Stimulated activated CD4-positive, alpha-beta T cell treated with anti-CD3 and anti-CD28 coated beads, Interleukin-1b, Interleukin-23, amount 100 ng/mL, for 1 hour (primary cell): ENCODE results near the gene VN1R4.
"Not testable (repeated sequence)": the region's sequence is repeated elsewhere in the genome, so short reads cannot be mapped to it uniquely, and the experiment has no call there.

Experiments
- DNase-seq, 2 donors: peaks; one replicate each; pipeline ENCODE4 v3.0.0-alpha.2; 2020; ENCODE audit warnings: low read depth in 2 of 2

Gene VN1R4, protein sequence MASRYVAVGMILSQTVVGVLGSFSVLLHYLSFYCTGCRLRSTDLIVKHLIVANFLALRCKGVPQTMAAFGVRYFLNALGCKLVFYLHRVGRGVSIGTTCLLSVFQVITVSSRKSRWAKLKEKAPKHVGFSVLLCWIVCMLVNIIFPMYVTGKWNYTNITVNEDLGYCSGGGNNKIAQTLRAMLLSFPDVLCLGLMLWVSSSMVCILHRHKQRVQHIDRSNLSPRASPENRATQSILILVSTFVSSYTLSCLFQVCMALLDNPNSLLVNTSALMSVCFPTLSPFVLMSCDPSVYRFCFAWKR

DNA sequence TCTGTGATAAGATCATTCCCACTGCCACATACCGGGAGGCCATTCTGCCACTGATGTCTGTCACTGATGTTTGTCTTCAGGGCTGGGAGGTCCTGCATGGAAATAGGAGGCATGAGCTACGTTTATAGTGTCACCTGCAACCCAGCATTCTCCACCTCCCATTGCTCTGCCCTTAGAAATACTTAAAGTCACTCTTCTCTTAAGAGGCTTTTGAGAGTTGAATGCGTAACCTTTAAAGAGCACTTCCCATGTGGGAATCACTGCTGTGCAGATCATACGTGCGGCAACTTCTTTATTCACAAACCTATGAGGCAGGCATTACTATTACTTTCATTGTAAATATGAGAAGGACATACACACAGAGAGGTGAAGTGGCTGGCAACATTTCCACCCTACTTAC is at the start of gene VN1R4:
TSS of gene VN1R4 (minus strand) at position 101 of the 400 bp plus-strand sequence. CDS start at position 43, 58 bp downstream.
- not testable (repeated sequence) for DNase-seq

DNA sequence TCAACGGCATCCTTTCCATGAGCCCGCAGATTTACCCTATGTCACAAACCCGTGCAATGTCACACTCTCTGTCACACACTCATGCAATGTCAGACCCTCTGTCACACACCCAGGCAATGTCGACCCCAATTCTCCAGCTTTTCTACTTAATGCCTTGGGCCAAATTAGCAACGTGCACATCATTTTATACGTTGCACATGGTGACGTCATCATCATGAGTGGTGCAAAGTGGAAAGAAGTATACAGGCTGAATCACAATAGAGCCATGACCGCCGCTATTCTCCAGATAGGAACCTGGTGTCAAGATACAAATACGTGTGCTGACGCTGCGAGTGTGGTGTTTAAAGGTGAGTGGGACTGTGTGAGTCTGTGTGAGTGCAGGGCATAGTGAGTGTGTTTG is 44.4 kb upstream of the VN1R4 start:
- no peak for DNase-seq

DNA sequence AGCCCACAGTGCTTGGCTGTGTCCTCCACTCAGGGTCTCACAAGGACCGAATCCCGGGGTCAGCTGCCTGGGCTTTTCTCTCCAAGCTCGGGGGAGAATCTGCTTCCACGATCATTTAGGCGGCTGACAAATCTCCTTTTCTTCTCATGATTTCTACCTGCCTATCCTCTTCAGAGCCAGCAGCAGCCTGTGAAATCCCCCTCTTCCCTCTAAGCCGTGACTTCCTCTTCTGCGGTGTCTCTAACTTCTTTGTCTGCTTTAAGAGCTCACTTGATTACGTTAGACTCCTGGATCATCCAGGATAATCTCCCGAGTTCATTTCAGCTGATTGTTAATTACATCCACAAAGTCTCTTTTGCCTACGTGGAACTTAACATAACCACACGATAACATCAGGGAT is 43.5 kb upstream of the VN1R4 start:
- no peak for DNase-seq

DNA sequence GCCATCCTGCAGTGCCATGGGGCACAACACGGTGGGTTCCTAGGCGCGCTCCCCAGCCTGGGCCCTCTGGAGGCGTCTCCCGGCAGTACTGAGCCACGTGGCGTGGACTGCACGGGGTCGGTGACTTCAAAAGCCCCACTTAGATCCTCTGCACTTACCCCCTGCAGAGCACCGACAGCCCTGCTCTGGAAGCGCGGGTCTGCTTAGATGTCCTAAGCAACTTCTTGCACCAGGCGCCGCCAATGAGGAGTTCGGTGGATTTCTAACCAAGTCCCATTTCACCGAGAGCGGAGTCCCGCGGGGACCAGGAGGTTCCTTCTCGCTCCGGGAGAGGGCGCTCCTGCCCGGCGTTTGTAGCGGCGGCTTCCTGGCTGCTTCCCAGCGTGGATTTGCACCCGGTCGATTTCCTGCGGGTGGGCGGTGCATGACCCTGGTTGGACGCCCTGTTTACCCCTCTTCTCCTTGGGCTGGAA is 40.9 kb upstream of the VN1R4 start:
- no peak for DNase-seq

DNA sequence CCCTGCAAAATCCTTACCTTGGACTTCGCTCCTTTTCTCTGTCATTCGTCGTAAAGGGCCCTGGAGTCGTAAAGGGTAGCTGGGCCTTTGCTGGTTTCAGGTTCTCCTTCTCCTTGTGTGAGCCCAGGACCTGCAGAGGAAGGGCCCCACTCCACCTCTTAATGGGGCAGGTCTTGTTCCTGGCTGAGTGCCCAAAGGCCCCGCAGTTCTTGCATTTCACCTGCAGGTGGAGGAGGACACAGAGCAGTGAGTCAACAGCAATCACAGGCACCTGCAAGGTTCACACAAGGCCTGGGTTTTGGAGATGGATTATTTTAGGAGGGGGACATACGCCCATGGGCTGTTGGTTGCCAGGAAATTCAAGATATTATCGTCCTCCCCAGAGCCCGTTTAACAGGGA is 33.8 kb upstream of the VN1R4 start:
- not testable (repeated sequence) for DNase-seq

DNA sequence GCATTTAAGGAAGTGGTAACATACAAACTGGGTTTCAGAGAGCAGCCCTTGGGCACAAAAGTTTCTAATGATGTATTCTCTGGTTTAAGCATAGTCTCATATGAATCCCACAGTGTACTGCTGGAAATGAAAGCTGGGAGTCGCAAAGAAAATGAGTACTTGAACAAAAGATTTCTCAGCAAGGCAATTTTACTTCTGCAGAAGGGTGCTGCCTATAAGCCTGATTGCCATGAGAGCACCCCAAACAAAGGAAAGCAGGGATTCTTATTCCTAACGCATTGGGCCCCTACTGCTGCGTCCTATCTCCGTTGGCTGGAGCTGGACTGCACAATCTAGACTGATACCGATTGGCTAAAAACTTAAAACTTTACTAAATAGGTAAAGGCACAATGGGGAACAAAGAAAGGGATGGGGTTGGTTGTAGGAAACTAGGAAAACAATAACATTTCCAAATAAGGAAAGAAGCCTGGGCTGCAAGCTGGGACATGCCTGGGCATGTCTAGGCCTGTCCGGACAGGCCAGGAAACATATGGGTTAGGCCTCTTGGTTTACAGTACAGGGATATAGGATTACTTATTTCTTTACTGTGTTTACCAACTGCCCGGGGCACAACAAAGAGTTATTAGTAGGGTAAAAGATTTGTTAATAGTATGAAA is 27.4 kb upstream of the VN1R4 start:
- no peak for DNase-seq

DNA sequence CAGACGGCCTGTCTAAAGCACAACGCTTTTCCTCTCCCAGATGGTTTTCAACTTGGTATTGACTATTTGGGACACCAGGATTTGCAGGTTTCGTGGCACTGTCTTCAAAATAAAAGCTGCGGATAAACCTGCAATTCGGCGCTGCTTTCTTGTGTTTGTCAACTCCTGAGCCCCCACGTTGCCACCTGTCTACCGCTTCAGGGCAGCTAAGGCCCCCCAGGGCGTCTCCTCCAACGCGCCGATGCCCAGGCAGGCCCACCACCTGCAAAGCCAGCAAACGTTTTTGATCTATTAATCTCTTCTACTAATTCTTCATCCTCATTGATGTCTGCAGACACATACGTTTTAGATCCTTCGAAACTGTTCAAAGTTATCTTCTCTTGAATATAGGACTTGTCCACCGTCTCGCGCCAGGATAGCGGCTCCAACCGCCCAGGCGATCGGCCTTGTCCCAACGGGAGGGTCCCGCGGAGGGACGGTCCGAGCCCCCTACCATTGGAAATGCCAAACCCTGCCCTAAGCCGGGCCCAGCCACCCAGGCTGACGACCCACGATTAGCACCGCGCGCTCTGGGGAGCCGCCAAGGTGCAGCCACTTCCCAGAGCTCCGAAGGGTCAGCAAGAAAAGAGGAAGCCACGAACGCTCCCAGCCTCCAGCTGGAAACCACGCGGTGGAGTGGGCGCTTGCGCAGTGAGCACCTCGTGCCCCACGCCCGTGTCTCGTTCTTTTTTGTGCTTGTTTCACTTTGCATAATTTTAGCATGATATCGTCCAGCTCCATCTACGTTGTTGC is 23.4 kb upstream of the VN1R4 start:
- no peak for DNase-seq

DNA sequence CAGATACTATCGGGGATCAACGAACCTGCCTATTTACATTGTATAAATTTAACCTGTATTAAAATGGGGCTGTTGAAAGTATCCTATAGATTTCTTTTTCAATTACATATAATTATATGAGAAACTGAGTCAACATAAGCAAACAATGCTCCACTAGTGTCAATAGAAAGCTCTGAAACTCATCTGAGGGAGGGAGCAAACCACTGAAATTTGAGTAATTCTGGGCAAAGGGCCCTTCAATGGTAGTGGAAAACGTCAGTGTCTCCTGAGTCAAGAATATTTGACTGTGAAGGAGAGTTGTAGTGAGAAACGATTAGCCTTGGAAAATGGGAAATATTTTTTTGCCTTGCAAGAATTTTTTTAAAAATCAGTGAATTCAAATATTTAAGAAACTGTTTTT is 17.6 kb upstream of the VN1R4 start:
- DNase-seq: no peak

DNA sequence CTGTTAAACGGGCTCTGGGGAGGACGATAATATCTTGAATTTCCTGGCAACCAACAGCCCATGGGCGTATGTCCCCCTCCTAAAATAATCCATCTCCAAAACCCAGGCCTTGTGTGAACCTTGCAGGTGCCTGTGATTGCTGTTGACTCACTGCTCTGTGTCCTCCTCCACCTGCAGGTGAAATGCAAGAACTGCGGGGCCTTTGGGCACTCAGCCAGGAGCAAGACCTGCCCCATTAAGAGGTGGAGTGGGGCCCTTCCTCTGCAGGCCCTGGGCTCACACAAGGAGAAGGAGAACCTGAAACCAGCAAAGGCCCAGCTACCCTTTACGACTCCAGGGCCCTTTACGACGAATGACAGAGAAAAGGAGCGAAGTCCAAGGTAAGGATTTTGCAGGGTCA is 14.4 kb upstream of the VN1R4 start:
- not testable (repeated sequence) for DNase-seq

DNA sequence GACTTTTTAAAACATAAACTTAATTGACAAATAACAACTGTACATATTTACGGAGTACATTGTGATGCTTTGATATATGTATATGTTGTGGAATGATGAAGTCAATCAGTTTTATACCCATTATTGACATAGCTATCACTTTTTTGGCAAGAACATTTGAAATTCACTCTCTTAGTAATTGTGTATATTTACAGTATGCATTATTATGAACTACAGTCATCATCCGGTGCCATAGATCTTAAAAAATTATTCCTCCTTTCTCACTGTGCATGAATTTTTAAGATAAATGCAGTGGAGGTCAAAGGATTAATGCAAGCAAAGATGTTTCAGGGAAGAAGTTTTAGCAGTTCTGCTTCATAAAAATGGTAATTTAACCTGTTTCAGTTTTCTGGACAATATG is 8.0 kb upstream of the VN1R4 start:
- no peak for DNase-seq

DNA sequence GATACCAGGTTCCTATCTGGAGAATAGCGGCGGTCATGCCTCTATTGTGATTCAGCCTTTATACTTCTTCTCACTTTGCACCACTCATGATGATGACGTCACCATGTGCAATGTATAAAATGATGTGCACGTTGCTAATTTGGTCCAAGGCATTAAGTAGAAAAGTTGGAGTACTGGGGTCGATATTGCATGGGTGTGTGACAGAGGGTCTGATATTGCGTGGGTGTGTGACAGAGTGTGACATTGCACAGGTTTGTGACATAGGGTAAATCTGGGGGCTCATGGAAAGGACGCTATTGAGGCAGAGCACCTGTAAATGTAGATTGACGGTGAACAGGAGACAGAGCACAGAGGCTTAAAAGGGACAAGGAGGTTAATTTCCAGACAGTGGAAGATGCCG is 4.5 kb upstream of the VN1R4 start:
- no peak for DNase-seq

DNA sequence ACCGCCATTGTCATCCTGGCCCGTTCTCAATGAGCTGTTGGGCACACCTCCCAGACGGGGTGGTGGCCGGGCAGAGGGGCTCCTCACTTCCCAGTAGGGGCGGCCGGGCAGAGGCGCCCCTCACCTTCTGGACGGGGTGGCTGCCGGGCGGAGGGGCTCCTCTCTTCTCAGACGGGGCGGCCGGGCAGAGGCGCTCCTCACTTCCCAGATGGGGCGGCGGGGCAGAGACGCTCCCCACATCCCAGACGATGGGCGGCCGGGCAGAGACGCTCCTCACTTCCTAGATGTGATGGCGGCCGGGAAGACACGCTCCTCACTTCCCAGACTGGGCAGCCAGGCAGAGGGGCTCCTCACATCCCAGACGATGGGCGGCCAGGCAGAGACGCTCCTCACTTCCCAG is 2.3 kb upstream of the VN1R4 start:
- not testable (repeated sequence) for DNase-seq

DNA sequence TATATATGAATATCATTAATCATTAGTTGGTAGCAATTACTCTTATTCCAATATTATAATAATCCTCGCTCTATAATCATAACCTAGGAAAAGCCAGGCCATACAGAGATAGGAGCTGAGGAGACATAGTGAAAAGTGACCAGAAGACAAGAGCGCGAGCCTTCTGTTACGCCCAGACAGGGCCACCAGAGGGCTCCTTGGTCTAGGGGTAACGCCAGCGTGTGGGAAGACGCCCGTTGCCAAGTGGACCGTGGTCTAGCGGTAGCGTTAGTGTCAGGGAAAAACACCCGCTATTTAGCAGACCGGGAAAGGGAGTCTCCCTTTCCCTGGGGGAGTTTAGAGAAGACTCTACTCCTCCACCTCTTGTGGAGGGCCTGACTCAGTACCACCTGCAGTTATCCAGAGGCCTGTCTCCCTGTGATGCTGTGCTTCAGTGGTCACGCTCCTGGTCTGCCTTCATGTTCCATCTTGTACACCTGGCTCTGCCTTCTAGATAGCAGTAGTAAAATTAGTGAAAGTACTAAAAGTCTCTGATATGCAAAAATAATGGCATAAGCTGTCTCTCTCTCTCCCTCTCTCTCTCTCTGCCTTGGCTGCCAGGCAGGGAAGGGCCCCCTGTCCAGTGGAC is 9.7 kb downstream of the VN1R4 start, which contains the start of gene VN1R2:
TSS of gene VN1R2 (plus strand) at position 578 of the 628 bp plus-strand sequence. CDS start 84 bp downstream, outside the sequence.
- not testable (repeated sequence) for DNase-seq

DNA sequence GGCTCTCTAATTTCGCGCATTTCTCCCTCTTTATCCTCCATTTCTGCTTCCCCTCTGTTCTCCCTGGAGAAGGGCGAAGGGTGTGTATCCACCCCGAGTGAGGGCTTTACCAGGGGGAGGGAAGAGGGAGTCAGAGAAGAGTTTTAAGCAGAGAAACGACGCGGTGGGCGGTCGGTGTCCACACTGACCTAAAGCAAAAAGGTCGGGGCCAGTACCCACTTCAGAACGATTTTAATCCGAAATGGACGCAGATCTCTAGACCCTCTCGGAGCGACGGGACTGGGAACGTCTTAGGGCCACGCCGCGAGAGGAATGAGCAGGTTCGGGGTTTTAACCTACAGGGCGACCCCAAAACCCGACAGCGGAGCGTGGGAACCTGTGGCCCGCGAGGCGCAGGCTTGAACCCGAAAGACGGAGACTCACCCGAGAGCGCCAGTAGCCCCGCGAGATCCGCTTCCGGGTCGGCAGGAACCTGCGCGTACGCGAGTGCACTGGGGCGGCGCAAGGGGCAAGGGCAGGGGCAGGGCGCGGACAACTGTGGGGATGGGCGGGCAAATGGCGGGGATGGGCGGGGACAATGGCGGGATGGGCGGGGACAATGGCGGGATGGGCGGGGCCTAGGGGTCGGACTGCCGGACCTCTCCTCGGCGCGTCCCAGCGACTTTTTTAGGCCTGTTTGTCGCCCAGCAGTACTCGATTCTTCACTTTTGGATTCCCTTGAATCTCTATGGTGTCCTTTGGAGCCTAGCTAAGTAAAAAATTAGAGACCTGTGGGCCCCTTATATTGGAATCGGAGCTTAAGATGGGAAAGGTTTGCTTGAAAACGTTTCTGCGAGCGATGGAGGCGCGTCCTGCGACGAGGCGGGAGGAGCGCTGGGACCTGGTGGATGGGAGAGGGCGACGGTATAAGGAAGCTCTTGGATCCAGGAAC is 12.8 kb downstream of the VN1R4 start, which contains the start of gene ZNF677:
TSS of gene ZNF677 (minus strand) at position 463 of the 931 bp plus-strand sequence. CDS start 3,323 bp downstream, outside the sequence.
- peak; percentile 42 to 49 for DNase-seq

DNA sequence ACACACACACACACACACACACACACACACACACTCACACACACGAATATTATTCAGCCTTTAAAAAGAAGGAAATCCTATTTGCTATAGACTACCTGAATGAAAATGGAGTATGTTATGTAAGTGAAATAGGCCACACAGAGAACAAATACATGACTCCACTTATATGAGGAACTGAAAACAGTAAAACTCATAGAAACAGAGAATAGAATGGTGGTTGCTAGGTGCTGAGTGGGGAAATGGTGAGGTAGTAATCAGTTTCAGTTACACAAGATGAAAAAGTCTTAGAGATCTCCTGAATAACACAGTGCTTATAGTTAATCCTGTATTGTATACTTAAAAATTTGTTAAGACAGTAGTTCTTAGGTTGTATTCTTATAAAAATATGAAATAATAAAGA is 21.0 kb downstream of the VN1R4 start:
- DNase-seq: no peak

DNA sequence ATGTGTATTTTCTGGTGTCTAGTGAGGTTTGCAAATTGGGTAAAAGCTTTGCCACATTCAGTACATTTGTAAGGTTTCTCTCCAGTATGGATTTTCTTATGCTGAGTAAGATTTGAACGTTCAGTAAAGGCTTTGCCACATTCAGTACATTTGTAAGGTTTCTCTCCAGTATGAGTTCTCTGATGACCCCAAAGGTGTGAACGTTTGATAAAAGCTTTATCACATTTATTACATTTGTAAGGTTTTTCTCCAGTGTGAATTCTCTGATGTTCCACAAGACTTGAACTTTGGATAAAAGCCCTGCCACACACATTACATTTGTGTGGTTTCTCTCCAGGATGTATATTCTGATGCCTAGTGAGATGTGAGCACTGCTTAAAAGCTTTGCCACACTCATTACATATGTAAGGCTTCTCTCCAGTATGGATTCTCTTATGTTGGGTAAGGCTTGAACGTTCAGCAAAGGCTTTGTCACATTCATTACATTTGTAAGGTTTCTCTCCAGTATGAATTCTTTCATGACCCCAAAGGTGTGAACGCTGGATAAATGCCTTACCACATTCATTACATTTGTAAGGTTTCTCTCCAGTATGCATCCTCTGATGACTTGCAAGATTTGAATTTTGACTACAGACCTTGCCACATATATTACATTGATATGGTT is 30.3 kb downstream of the VN1R4 start:
- DNase-seq: no peak

DNA sequence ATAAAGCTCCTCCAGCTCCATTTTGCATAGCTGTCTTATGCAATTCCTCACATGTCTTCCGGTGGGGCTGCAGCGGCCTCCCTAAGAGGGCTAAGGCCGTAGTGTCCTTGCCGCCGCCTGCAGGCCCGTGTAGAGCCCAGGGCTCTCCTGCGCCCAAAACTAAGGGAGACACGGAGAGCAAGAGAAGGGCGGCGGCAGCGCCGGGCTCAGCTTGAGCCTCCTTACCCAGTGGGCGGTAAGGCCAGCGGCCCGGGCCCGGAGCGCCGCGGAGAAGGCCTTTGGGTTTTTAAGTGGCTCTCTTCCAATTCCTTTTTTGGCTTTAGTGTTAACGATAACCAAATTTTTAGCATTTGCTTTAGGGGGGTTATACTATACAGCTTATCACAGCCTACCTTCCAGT is 42.9 kb downstream of the VN1R4 start:
- no peak for DNase-seq

DNA sequence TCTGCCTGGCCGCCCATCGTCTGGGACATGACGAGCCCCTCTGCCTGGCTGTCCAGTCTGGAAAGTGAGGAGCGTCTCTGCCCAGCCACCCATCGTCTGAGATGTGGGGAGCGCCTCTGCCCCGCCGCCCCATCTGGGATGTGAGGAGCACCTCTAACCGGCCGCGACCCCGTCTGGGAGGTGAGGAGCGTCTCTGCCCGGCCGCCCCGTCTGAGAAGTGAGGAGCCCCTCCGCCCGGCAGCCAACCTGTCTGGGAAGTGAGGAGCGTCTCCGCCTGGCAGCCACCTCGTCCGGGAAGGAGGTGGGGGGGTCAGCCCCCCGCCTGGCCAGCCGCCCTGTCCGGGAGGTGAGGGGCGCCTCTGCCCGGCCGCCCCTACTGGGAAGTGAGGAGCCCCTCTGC is 44.8 kb downstream of the VN1R4 start:
- not testable (repeated sequence) for DNase-seq
